CD14-positive monocyte (primary cell): ENCODE data around the gene DNAJC6. TPM values are rescaled to one million over a fixed set of nuclear protein-coding genes. Genes with fewer than 3 reads are reported as not detected.

Experiments
- DNase-seq, 3 donors: peaks; one replicate each; pipeline ENCODE4 v3.0.0-alpha.2; 2011 to 2022
- H2AFZ ChIP-seq: 2 replicates; pipeline ENCODE4 v1.6.0; 2012; ENCODE audit warnings: mild to moderate bottlenecking, low read depth, low read length, inconsistent platforms; ENCODE audit not compliant: insufficient read depth, poor library complexity, severe bottlenecking
- H3K27ac ChIP-seq, 2 donors: 1 replicate in 1 of 2; 2 replicates in 1 of 2; pipeline ENCODE4 v1.5.1; 2012 to 2013; ENCODE audit warnings: low read length in 2 of 2, control low read depth in 1 of 2, inconsistent platforms in 1 of 2, low read depth in 1 of 2, mild to moderate bottlenecking in 1 of 2
- H3K27me3 ChIP-seq, 2 donors: one replicate each; pipeline versions ENCODE4 v1.6.0 to v1.6.1; 2011 to 2013; ENCODE audit warnings: low read length in 2 of 2; ENCODE audit not compliant: control insufficient read depth in 2 of 2, insufficient read depth in 2 of 2
- H3K36me3 ChIP-seq, 2 donors: replicated peaks in 1 of 2; 1 replicate in 1 of 2; 2 replicates in 1 of 2; pipeline versions ENCODE4 v1.5.1 to v1.6.1; 2012 to 2013; ENCODE audit warnings: low read length in 2 of 2, control low read depth in 1 of 2, inconsistent platforms in 1 of 2, mild to moderate bottlenecking in 1 of 2; ENCODE audit not compliant: insufficient read depth in 2 of 2, control insufficient read depth in 1 of 2
- H3K4me1 ChIP-seq, 2 donors: 1 replicate in 1 of 2; 2 replicates in 1 of 2; pipeline versions ENCODE4 v1.5.1 to v1.6.1; 2012 to 2013; ENCODE audit warnings: low read length in 2 of 2, control low read depth in 1 of 2, inconsistent platforms in 1 of 2, mild to moderate bottlenecking in 1 of 2, moderate library complexity in 1 of 2; ENCODE audit not compliant: insufficient read depth in 2 of 2, control insufficient read depth in 1 of 2
- H3K4me2 ChIP-seq: replicated peaks from 2 replicates; pipeline ENCODE3; 2012; ENCODE audit warnings: low read length, moderate library complexity, mild to moderate bottlenecking; ENCODE audit not compliant: poor library complexity, severe bottlenecking; ENCODE audit errors: extremely low read depth
- H3K4me3 ChIP-seq, 3 experiments: fragments of 200-600 bp in 1 of 3; sonication (generic) in 1 of 3; replicated peaks in 1 of 3; 1 replicate in 2 of 3; 2 replicates in 1 of 3; pipeline ENCODE4 v1.5.1; 2011 to 2013; ENCODE audit warnings: low read length in 3 of 3, mild to moderate bottlenecking in 3 of 3, control low read depth in 2 of 3, low read depth in 2 of 3, inconsistent platforms in 1 of 3, moderate library complexity in 1 of 3
- H3K79me2 ChIP-seq: 2 replicates; pipeline ENCODE4 v1.6.0; 2012; ENCODE audit warnings: mild to moderate bottlenecking, control low read depth, inconsistent platforms, low read length, moderate library complexity; ENCODE audit not compliant: insufficient read depth
- H3K9ac ChIP-seq: 2 replicates; pipeline ENCODE4 v1.6.0; 2017; ENCODE audit warnings: low read length, mild to moderate bottlenecking; ENCODE audit not compliant: insufficient read depth, poor library complexity, severe bottlenecking
- H3K9me3 ChIP-seq, 2 donors: replicated peaks in 1 of 2; 1 replicate in 1 of 2; 2 replicates in 1 of 2; pipeline versions ENCODE4 v1.5.1 to v1.6.1; 2012 to 2013; ENCODE audit warnings: low read length in 2 of 2, control low read depth in 1 of 2; ENCODE audit not compliant: control insufficient read depth in 1 of 2, insufficient read depth in 1 of 2
- H4K20me1 ChIP-seq: 2 replicates; pipeline ENCODE4 v1.6.0; 2012; ENCODE audit warnings: mild to moderate bottlenecking, low read length, control low read depth, moderate library complexity; ENCODE audit not compliant: insufficient read depth
- H3K27ac Mint-ChIP-seq, 7 donors: one replicate each; pipeline ENCODE4 v1.8.0; 2020; ENCODE audit warnings: mild to moderate bottlenecking in 7 of 7, mixed read lengths in 7 of 7, moderate library complexity in 6 of 7, inconsistent platforms in 2 of 7
- H3K27me3 Mint-ChIP-seq, 3 donors: one replicate each; pipeline ENCODE4 v1.8.0; 2021 to 2022; ENCODE audit warnings: low read depth in 3 of 3, mild to moderate bottlenecking in 3 of 3, mixed read lengths in 3 of 3, moderate library complexity in 3 of 3, inconsistent platforms in 1 of 3
- H3K36me3 Mint-ChIP-seq, 2 donors: one replicate each; pipeline ENCODE4 v1.8.0; 2020; ENCODE audit warnings: mixed read lengths in 2 of 2, inconsistent platforms in 1 of 2, mild to moderate bottlenecking in 1 of 2
- H3K4me1 Mint-ChIP-seq: one replicate; pipeline ENCODE4 v1.8.0; 2020; ENCODE audit warnings: mild to moderate bottlenecking, mixed read lengths
- H3K4me3 Mint-ChIP-seq, 2 donors: one replicate each; pipeline ENCODE4 v1.8.0; 2020; ENCODE audit warnings: mild to moderate bottlenecking in 2 of 2, mixed read lengths in 2 of 2, moderate library complexity in 1 of 2
- H3K9me3 Mint-ChIP-seq, 7 donors: one replicate each; pipeline ENCODE4 v1.8.0; 2020 to 2022; ENCODE audit warnings: mixed read lengths in 7 of 7, mild to moderate bottlenecking in 6 of 7, moderate library complexity in 6 of 7, inconsistent platforms in 2 of 7
- CTCF ChIP-seq: fragments of 200-600 bp; IDR thresholded peaks from one replicate; pipeline ENCODE4 v1.8.0; 2022; ENCODE audit warnings: antibody characterized with exemption, mild to moderate bottlenecking
- whole genome bisulfite sequencing: methylation state at CpG from one replicate; pipeline ENCODE4 v1.1.5; 2013; ENCODE audit warnings: missing lambda C conversion rate; ENCODE audit not compliant: insufficient coverage; 5-methylcytosine and 5-hydroxymethylcytosine counted together
- intact Hi-C, 2 donors: fragments of 100-400 bp; cut with micrococcal nuclease; formaldehyde crosslinking; loops; one replicate each; pipeline versions ENCODE4 v1.15.0 to v1.15.1; 2023
- polyA plus RNA-seq, 3 donors: library from polyadenylated mRNA; depleted of rRNA in 1 of 3; unstranded in 2 of 3; stranded (reverse) in 1 of 3; fragments of 300-500 nt in 2 of 3; fragments of >200 nt in 1 of 3; fragmentation: Illumina TruSeq in 2 of 3; gene quantifications; 1 replicate in 2 of 3; 2 replicates in 1 of 3; pipeline ENCODE4 v1.2.3, GENCODE V29; 2012 to 2021

Gene DNAJC6
- polyA plus RNA-seq, 3 donors: 0.05 TPM; not detected in 2

GRCh38 chr1:65409314-65409713, 100.0 kb downstream of the DNAJC6 start:
- no peak for TF ChIP-seq CTCF
- no CpG with 5 or more reads among the region's 1 CpG for WGBS
- Histone ChIP-seq H3K36me3 (no peaks in the 10 kb centered on the region), H3K9me3 (no peaks in the 10 kb centered on the region), H4K20me1 (no peaks in the 10 kb centered on the region), H3K79me2 (no peaks in the 10 kb centered on the region), H3K27ac (no peak overlapping the region), H3K4me2 (no peak overlapping the region), H3K27me3 (no peaks in the 10 kb centered on the region), H2AFZ (no peak overlapping the region), H3K4me1 (no peaks in the 10 kb centered on the region), H3K9ac (no peak overlapping the region), H3K4me3 (no peak overlapping the region)
- Mint-ChIP-seq H3K4me1 (no peaks in the 10 kb centered on the region), H3K27me3 (peaks cover 0 to 2% (median 0%) of the 10 kb centered on the region in 3 donors), H3K9me3 (no peaks in the 10 kb centered on the region), H3K36me3 (no peaks in the 10 kb centered on the region), H3K4me3 (no peak overlapping the region), H3K27ac (no peak overlapping the region)
- no peak for DNase-seq
- intact Hi-C loops: no loop called here

- TF ChIP-seq CTCF: no peak
- H3K27me3 ChIP-seq: no peaks in the 10 kb centered on the region
- no peak overlapping the region for H3K9ac ChIP-seq
- H3K4me1 ChIP-seq: no peaks in the 10 kb centered on the region
- H3K27ac ChIP-seq: no peak overlapping the region
- DNase-seq: no peak
- no peaks in the 10 kb centered on the region for H3K36me3 ChIP-seq
- H3K4me3 ChIP-seq: no peak overlapping the region
- H4K20me1 ChIP-seq: no peaks in the 10 kb centered on the region
- Mint-ChIP-seq H3K9me3 (no peaks in the 10 kb centered on the region), H3K27me3 (peaks cover 0 to 2% (median 0%) of the 10 kb centered on the region in 3 donors), H3K4me1 (no peaks in the 10 kb centered on the region), H3K36me3 (no peaks in the 10 kb centered on the region), H3K27ac (no peak overlapping the region), H3K4me3 (no peak overlapping the region)
- H2AFZ ChIP-seq: no peak overlapping the region
- no CpG with 5 or more reads among the region's 4 CpGs for WGBS
- no peaks in the 10 kb centered on the region for H3K79me2 ChIP-seq
- no peaks in the 10 kb centered on the region for H3K9me3 ChIP-seq
- no peak overlapping the region for H3K4me2 ChIP-seq
- intact Hi-C loops: no loop called here
Measured at GRCh38 chr1:65409816-65410326, 100.5 kb downstream of the DNAJC6 start.
